CD14-positive monocyte (primary cell): ENCODE results near the gene ZFYVE28. TPM values are rescaled to one million over a fixed set of nuclear protein-coding genes. Genes with fewer than 3 reads are reported as not detected.

Source experiments
- DNase-seq, 3 donors: peaks; one replicate each; pipeline ENCODE4 v3.0.0-alpha.2; 2011 to 2022
- H2AFZ ChIP-seq: 2 replicates; pipeline ENCODE4 v1.6.0; 2012; ENCODE audit warnings: mild to moderate bottlenecking, low read depth, low read length, inconsistent platforms; ENCODE audit not compliant: insufficient read depth, poor library complexity, severe bottlenecking
- H3K27ac ChIP-seq, 2 donors: 1 replicate in 1 of 2; 2 replicates in 1 of 2; pipeline ENCODE4 v1.5.1; 2012 to 2013; ENCODE audit warnings: low read length in 2 of 2, control low read depth in 1 of 2, inconsistent platforms in 1 of 2, low read depth in 1 of 2, mild to moderate bottlenecking in 1 of 2
- H3K27me3 ChIP-seq, 2 donors: one replicate each; pipeline versions ENCODE4 v1.6.0 to v1.6.1; 2011 to 2013; ENCODE audit warnings: low read length in 2 of 2; ENCODE audit not compliant: control insufficient read depth in 2 of 2, insufficient read depth in 2 of 2
- H3K36me3 ChIP-seq, 2 donors: replicated peaks in 1 of 2; 1 replicate in 1 of 2; 2 replicates in 1 of 2; pipeline versions ENCODE4 v1.5.1 to v1.6.1; 2012 to 2013; ENCODE audit warnings: low read length in 2 of 2, control low read depth in 1 of 2, inconsistent platforms in 1 of 2, mild to moderate bottlenecking in 1 of 2; ENCODE audit not compliant: insufficient read depth in 2 of 2, control insufficient read depth in 1 of 2
- H3K4me1 ChIP-seq, 2 donors: 1 replicate in 1 of 2; 2 replicates in 1 of 2; pipeline versions ENCODE4 v1.5.1 to v1.6.1; 2012 to 2013; ENCODE audit warnings: low read length in 2 of 2, control low read depth in 1 of 2, inconsistent platforms in 1 of 2, mild to moderate bottlenecking in 1 of 2, moderate library complexity in 1 of 2; ENCODE audit not compliant: insufficient read depth in 2 of 2, control insufficient read depth in 1 of 2
- H3K4me2 ChIP-seq: replicated peaks from 2 replicates; pipeline ENCODE3; 2012; ENCODE audit warnings: low read length, moderate library complexity, mild to moderate bottlenecking; ENCODE audit not compliant: poor library complexity, severe bottlenecking; ENCODE audit errors: extremely low read depth
- H3K4me3 ChIP-seq, 3 experiments: fragments of 200-600 bp in 1 of 3; sonication (generic) in 1 of 3; replicated peaks in 1 of 3; 1 replicate in 2 of 3; 2 replicates in 1 of 3; pipeline ENCODE4 v1.5.1; 2011 to 2013; ENCODE audit warnings: low read length in 3 of 3, mild to moderate bottlenecking in 3 of 3, control low read depth in 2 of 3, low read depth in 2 of 3, inconsistent platforms in 1 of 3, moderate library complexity in 1 of 3
- H3K79me2 ChIP-seq: 2 replicates; pipeline ENCODE4 v1.6.0; 2012; ENCODE audit warnings: mild to moderate bottlenecking, control low read depth, inconsistent platforms, low read length, moderate library complexity; ENCODE audit not compliant: insufficient read depth
- H3K9ac ChIP-seq: 2 replicates; pipeline ENCODE4 v1.6.0; 2017; ENCODE audit warnings: low read length, mild to moderate bottlenecking; ENCODE audit not compliant: insufficient read depth, poor library complexity, severe bottlenecking
- H3K9me3 ChIP-seq, 2 donors: replicated peaks in 1 of 2; 1 replicate in 1 of 2; 2 replicates in 1 of 2; pipeline versions ENCODE4 v1.5.1 to v1.6.1; 2012 to 2013; ENCODE audit warnings: low read length in 2 of 2, control low read depth in 1 of 2; ENCODE audit not compliant: control insufficient read depth in 1 of 2, insufficient read depth in 1 of 2
- H4K20me1 ChIP-seq: 2 replicates; pipeline ENCODE4 v1.6.0; 2012; ENCODE audit warnings: mild to moderate bottlenecking, low read length, control low read depth, moderate library complexity; ENCODE audit not compliant: insufficient read depth
- H3K27ac Mint-ChIP-seq, 7 donors: one replicate each; pipeline ENCODE4 v1.8.0; 2020; ENCODE audit warnings: mild to moderate bottlenecking in 7 of 7, mixed read lengths in 7 of 7, moderate library complexity in 6 of 7, inconsistent platforms in 2 of 7
- H3K27me3 Mint-ChIP-seq, 3 donors: one replicate each; pipeline ENCODE4 v1.8.0; 2021 to 2022; ENCODE audit warnings: low read depth in 3 of 3, mild to moderate bottlenecking in 3 of 3, mixed read lengths in 3 of 3, moderate library complexity in 3 of 3, inconsistent platforms in 1 of 3
- H3K36me3 Mint-ChIP-seq, 2 donors: one replicate each; pipeline ENCODE4 v1.8.0; 2020; ENCODE audit warnings: mixed read lengths in 2 of 2, inconsistent platforms in 1 of 2, mild to moderate bottlenecking in 1 of 2
- H3K4me1 Mint-ChIP-seq: one replicate; pipeline ENCODE4 v1.8.0; 2020; ENCODE audit warnings: mild to moderate bottlenecking, mixed read lengths
- H3K4me3 Mint-ChIP-seq, 2 donors: one replicate each; pipeline ENCODE4 v1.8.0; 2020; ENCODE audit warnings: mild to moderate bottlenecking in 2 of 2, mixed read lengths in 2 of 2, moderate library complexity in 1 of 2
- H3K9me3 Mint-ChIP-seq, 7 donors: one replicate each; pipeline ENCODE4 v1.8.0; 2020 to 2022; ENCODE audit warnings: mixed read lengths in 7 of 7, mild to moderate bottlenecking in 6 of 7, moderate library complexity in 6 of 7, inconsistent platforms in 2 of 7
- CTCF ChIP-seq: fragments of 200-600 bp; IDR thresholded peaks from one replicate; pipeline ENCODE4 v1.8.0; 2022; ENCODE audit warnings: antibody characterized with exemption, mild to moderate bottlenecking
- WGBS: methylation state at CpG from one replicate; pipeline ENCODE4 v1.1.5; 2013; ENCODE audit warnings: missing lambda C conversion rate; ENCODE audit not compliant: insufficient coverage; 5-methylcytosine and 5-hydroxymethylcytosine counted together
- intact Hi-C, 2 donors: fragments of 100-400 bp; cut with micrococcal nuclease; formaldehyde crosslinking; loops; one replicate each; pipeline versions ENCODE4 v1.15.0 to v1.15.1; 2023
- polyA plus RNA-seq, 3 donors: library from polyadenylated mRNA; depleted of rRNA in 1 of 3; unstranded in 2 of 3; stranded (reverse) in 1 of 3; fragments of 300-500 nt in 2 of 3; fragments of >200 nt in 1 of 3; fragmentation: Illumina TruSeq in 2 of 3; gene quantifications; 1 replicate in 2 of 3; 2 replicates in 1 of 3; pipeline ENCODE4 v1.2.3, GENCODE V29; 2012 to 2021

The ZFYVE28 gene
- polyA plus RNA-seq, 3 donors = 1.0 to 4.4 (median 1.1) TPM

- no peaks in the 10 kb centered on the region for H3K27me3 ChIP-seq
- peaks cover 10 to 18% (median 14%) of the 10 kb centered on the region in 7 donors for H3K9me3 Mint-ChIP-seq
- no peak overlapping the region for H3K4me2 ChIP-seq
- intact Hi-C loops = no loop called here
- no peak overlapping the region for H3K4me3 Mint-ChIP-seq
- H3K4me1 Mint-ChIP-seq = peaks cover 4% of the 10 kb centered on the region
- no peak for TF ChIP-seq CTCF
- no peaks in the 10 kb centered on the region for H4K20me1 ChIP-seq
- H3K27me3 Mint-ChIP-seq = peaks cover 2 to 15% (median 5%) of the 10 kb centered on the region in 3 donors
- no peak overlapping the region for H3K27ac Mint-ChIP-seq
- peaks cover 0 to 5% of the 10 kb centered on the region in 2 donors for H3K36me3 Mint-ChIP-seq
- no peak overlapping the region for H3K27ac ChIP-seq
- H2AFZ ChIP-seq = no peak overlapping the region
- no CpG with 5 or more reads among the region's 4 CpGs for WGBS
- no peak for DNase-seq
- no peak overlapping the region for H3K9ac ChIP-seq
- H3K36me3 ChIP-seq = no peaks in the 10 kb centered on the region
- peaks cover 0 to 4% of the 10 kb centered on the region in 2 donors for H3K4me1 ChIP-seq
- H3K4me3 ChIP-seq = no peak overlapping the region
- H3K9me3 ChIP-seq = peaks cover 7 to 16% of the 10 kb centered on the region in 2 donors
- no peaks in the 10 kb centered on the region for H3K79me2 ChIP-seq
Observed at GRCh38 chr4:2368746-2369437, 49.6 kb downstream of the ZFYVE28 start.

GRCh38 chr4:2367626-2368025, 50.8 kb downstream of the ZFYVE28 start:
- Histone ChIP-seq H3K27ac (no peak overlapping the region), H3K79me2 (no peaks in the 10 kb centered on the region), H4K20me1 (no peaks in the 10 kb centered on the region), H3K9me3 (peaks cover 7 to 13% of the 10 kb centered on the region in 2 donors), H3K4me2 (no peak overlapping the region), H3K4me3 (no peak overlapping the region), H3K4me1 (peaks cover 0 to 4% of the 10 kb centered on the region in 2 donors), H3K36me3 (no peaks in the 10 kb centered on the region), H3K27me3 (no peaks in the 10 kb centered on the region), H3K9ac (no peak overlapping the region), H2AFZ (no peak overlapping the region)
- peaks cover 9% of the 10 kb centered on the region for H3K4me1 Mint-ChIP-seq
- no peaks in the 10 kb centered on the region for H3K36me3 Mint-ChIP-seq
- intact Hi-C loops = no loop called here
- peaks cover 2 to 15% (median 5%) of the 10 kb centered on the region in 3 donors for H3K27me3 Mint-ChIP-seq
- no peak for DNase-seq
- TF ChIP-seq CTCF = no peak
- whole genome bisulfite sequencing = 82% methylated on average over 7 of the region's 7 CpGs
- H3K9me3 Mint-ChIP-seq = peaks cover 7 to 11% (median 9%) of the 10 kb centered on the region in 7 donors
- no peak overlapping the region for H3K4me3 Mint-ChIP-seq
- H3K27ac Mint-ChIP-seq = peak overlapping the region in 1 of 7 donors; percentile 25
